ENCODE results near the gene AKR1B15.

DNA sequence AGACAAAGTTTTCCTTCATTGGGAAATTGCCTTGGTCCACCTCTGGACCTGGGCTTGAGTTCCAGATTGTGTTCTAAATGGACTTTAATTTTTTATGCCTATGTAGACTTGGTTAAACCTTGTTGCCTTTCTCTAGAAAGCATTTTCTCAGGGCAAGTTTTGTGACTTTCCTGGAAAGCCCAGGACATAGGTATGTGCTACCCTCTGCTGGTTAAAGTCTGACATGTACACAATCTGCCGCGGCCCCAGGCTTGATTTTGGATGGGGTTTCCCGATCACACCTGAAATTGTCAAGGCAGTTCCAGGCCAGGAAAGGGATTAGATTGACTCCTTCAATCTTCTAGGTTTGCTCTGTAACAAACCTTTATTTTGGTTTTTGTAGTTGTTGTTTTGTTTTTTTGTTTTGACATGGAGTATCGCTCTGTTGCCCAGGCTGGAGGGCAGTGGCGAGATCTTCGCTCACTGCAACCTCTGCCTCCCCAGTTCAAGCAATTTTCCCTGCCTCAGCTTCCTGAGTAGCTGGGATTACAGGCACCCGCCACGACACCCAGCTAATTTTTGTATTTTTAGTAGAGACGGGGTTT lies 35.6 kb upstream of the AKR1B15 start:
- TF ChIP-seq, protein P1, sequence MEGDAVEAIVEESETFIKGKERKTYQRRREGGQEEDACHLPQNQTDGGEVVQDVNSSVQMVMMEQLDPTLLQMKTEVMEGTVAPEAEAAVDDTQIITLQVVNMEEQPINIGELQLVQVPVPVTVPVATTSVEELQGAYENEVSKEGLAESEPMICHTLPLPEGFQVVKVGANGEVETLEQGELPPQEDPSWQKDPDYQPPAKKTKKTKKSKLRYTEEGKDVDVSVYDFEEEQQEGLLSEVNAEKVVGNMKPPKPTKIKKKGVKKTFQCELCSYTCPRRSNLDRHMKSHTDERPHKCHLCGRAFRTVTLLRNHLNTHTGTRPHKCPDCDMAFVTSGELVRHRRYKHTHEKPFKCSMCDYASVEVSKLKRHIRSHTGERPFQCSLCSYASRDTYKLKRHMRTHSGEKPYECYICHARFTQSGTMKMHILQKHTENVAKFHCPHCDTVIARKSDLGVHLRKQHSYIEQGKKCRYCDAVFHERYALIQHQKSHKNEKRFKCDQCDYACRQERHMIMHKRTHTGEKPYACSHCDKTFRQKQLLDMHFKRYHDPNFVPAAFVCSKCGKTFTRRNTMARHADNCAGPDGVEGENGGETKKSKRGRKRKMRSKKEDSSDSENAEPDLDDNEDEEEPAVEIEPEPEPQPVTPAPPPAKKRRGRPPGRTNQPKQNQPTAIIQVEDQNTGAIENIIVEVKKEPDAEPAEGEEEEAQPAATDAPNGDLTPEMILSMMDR (IDR thresholded peaks at IDR 0.05), result peak in 2 of 4 experiments; percentile 25 to 48
- TF ChIP-seq POLR2A (IDR thresholded peaks at IDR 0.05), result no peak

Data from uterus (tissue), 2 donors.